Ammon's horn (tissue), 1 donor: Measurements from ENCODE around the gene PRELID3B.

Experiments
- DNase-seq: peaks from one replicate; pipeline ENCODE4 v3.0.0-alpha.2; 2016; ENCODE audit warnings: low spot score

PRELID3B gene

DNA sequence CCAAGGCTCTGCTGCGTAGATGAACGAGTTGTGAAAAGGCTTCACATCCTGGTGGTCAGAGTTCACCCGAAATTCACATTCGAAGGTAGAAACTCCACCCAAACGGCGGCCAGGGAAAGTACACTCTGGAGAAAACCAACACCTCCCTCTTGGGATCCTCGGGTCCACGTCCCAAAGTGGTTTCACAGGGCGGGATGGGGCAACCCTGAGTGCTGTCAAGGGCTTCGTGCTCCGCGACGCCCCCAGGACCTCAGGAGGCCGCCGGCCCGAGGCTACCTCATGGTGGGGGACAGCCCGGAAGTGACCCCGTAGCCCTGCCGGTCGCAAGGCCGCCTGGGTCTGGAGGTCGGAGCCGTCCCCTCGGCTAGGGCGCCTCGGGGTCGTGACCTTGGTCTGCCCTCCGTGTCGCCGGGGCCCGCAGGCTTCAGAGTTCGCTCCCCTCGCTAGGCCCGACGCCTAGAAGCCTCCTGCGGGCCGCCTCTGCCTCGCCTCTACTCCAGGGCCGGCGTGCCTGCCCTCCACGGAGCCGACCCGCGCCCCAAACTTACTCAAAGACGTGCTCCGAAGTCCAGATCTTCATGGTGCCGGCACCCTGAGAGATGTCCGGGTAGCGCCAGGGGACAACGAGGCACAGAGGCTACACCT lies at the start of gene PRELID3B:
Gene PRELID3B (minus strand): TSS at position 636 of the 645 bp plus-strand sequence. CDS start 56 bp downstream, at position 580.
- DNase-seq, result no peak

DNA sequence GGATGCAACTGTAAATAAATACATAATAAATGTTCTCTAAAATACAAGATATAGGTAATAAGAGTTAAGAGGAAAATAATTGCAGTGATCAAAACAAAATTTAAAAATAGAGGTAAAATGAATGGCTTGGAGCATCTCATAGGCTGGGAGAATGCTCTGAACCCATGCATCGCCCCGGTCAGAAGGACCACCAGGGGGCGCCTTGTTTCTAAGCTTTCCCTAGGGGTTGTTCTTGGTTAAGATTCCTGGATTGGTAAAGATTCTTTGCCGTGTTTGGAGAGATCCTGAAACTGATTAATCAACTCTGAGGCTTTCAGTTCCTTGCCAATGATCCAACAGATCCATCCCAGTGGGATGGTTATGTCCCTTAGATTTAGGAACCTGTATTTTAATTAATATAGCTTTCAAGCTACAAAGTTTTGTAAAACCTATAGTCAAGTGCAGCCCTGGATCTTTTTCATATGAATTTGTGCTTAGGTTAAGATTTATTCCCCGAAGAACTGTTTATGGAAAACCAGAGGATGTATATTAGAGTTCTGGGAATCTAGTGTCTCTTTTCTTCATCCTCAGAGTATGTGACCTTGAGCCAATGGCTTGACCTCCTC lies 45.3 kb upstream of the PRELID3B start:
- peak; percentile 68 for DNase-seq

- DNase-seq, result no peak
Observed at GRCh38 chr20:59086923-59087322, 44.3 kb upstream of the PRELID3B start.

GRCh38 chr20:59084041-59084850 lies 41.7 kb upstream of the PRELID3B start:
- DNase-seq, result no peak

- DNase-seq, result no peak
Observed at GRCh38 chr20:59082981-59083380, 40.4 kb upstream of the PRELID3B start.

- no peak for DNase-seq
Observed at GRCh38 chr20:59082077-59082740, 39.6 kb upstream of the PRELID3B start.

DNA sequence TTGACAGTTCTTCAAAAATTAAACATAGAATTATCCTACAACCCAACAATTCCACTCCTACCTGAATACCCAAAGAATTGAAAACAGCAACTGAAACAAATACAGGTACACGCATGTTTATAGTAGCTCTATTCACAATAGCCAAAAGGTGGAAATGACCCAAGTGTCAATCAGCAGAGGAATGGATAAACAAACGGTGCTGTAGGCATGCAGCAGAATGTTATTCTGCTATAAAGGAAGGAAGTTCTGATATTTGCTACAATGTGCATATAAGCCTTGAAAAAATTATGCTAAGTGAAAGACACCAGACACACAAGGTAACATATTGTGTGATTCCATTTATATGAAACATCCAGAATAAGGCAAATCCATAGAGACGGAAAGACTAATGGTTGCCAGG lies 38.5 kb upstream of the PRELID3B start:
- no peak for DNase-seq

DNA sequence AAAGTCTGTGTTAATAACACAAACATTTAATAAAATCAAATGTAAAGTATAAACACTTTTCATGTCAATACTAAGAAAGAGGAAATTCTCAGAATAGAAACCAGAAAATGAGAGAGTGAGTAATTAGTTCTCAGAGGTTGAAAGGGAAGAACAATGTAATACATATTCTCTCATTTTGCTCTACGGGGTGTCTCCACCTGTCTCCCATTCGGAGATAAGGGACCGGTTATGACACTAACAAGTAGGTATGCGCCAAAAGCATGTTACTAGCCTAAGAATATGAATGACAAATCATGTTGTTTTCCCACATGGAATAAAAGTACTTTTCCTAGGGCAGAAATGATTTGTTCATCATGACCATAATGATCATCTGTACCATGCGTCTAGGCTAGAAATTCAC lies 35.6 kb upstream of the PRELID3B start:
- DNase-seq, result no peak

GRCh38 chr20:59077705-59078104 lies 35.1 kb upstream of the PRELID3B start:
- no peak for DNase-seq

GRCh38 chr20:59075934-59076508 lies 33.4 kb upstream of the PRELID3B start:
- DNase-seq, result no peak

DNA sequence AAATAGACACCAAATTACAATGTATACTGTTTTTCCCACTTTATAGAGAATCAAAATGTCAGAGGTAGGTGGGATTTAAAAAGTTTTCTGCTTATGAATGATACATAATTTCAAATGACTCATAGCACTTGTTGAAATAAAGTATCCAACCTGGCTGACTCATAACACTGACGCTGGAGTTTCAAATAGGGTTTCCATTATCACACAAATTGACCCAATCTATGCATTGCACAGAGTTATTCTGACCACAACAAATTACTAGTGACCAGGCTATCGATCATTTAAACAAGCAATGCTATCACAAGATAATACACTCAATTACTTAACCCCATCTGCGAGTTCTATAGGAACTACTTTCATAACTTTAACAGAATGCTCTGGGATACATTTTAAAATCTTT lies 31.9 kb upstream of the PRELID3B start:
- no peak for DNase-seq

- no peak for DNase-seq
Observed at GRCh38 chr20:59073582-59073981, 31.0 kb upstream of the PRELID3B start.

- peak; percentile 38 for DNase-seq
Observed at GRCh38 chr20:59071216-59071615, 28.6 kb upstream of the PRELID3B start.

DNA sequence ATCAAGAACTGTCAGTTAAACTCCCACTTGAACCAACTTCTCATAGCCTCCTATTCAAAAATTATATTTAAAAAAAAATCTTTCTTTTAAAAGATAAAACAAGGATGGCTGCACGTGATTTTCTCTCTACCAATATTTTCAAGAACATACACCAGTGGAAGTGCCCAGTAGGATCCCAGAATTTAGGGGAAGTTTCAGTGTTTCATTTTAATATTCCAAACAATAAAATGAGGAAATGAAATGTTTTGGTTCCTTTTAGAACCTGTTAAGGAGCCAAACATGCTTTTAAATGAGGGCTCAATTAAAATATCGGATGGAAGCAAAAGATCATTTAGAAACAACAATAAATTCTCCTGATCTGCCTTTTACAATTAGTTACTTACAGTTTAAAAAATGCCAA lies 26.4 kb upstream of the PRELID3B start:
- no peak for DNase-seq

DNA sequence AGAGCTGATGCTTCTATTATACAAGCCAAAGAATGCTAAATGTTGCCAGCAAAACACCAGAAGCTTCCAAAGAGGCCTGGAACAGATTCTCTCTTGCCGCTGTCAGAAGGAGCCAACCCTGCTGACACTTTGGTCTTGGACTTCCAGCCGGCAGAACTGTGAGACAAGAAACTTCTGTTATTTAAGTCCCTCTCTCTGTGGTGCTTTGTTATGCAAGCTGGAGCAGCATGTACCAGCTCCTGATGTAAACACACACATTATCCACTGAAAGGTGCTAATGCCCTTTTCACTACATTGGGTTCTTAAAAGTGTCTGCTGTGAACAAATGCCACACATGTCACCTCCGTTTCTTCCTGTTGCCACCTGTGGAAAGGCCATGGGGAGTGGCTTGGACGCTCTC lies 25.9 kb upstream of the PRELID3B start:
- no peak for DNase-seq

DNA sequence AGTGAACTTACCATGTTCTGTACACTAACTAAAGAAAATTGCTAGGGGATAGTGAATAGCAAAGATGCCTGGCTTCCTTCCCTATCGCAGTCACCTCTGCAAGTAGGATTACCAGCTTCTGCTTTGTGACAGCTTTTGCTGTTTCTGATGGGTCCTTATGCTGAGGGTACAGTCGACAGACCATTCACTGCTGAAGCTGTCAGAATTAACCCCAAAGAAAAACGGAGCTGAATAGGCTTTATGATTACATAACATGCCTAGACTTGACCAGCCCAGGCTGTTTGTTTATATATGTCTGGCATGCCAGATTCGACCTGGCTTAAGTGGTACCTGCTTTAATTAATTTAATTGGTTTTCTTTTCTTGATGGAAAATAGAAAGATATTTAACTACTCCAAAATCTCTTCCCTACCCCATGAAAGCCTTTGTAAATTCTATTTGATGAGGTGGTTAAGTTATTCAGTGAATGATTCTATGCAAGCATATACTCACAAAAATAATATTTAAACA lies 21.7 kb upstream of the PRELID3B start:
- no peak for DNase-seq

- DNase-seq, result no peak
Observed at GRCh38 chr20:59063358-59064213, 21.0 kb upstream of the PRELID3B start.

DNA sequence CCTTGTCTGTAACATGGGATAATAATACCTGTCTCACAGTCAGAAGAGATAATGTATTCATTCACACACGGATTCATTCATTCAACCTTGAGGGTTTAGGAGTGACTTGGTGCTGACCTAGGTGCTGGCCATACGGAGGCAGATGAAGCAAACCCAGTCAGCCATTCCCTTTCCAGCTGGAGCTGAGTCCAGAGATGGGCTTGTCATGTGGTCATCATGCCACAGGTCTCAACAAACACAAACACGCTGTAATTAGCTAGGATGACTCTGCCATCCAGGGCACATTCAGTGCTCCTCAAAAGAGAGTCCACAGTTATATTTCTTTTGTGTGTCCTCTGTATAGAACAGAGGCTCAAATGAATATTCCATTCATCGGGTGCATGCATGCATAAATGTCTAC lies 19.5 kb upstream of the PRELID3B start:
- DNase-seq, result no peak

DNA sequence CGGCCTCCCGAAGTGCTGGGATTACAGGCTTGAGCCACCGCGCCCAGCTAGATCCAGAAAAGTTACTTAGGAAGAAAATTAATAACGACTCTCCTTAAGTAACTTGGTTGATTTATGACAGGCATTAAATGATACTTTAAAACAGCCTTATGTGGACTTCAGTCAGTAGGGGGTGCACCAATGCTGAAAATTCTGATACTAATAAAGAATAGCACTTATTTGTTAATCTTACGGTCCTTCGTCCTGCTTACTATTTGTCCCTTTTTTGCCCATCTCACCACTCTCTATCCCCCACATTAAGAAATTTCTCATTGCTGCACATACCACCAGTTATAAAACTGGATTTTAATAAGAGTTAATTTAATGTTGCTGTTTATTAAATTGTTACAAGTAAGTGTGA lies 12.7 kb upstream of the PRELID3B start:
- DNase-seq, result no peak

DNA sequence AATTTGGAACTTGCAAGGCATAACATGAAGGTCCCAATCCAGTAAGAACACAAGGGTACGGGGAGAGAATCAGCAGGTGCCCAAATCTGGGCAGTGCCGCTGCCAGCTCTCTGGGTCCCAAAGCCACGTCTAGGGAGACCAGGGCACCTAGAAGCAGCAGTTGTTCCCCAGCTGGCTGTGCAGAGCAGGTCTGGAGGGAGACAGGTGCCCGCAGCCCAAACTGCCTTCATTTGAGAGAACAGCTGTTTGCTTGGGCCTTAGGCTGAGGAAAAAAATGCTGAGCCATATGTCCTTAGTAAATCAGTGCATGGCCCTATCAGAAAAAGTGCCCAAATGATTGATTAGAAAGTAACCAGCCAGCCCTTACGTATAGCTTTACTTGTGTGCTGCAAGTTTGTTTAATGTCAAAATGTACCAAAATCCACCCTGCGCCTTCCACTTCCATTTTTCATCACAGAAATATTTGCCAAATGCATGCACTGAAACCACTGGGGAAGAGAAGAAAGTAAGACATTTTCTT lies 9.1 kb upstream of the PRELID3B start:
- no peak for DNase-seq

DNA sequence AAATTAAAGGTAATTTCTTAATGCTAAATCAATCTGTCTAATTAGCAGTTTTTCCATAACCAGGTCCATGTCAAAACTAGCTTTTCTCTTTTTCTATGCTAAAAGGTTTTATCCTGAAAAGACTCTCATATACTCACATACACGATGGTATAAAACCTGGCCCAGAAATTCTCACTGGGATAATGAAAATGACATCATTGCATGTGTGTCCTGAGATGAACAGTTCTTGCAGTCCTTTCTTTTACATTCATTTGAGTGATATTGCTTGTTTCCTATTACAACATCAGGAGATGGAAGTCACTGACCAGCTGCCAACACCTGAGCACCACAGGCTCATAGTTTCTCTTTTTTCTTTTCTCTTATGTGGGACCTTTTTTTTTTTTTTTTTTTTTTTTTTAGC lies 7.9 kb upstream of the PRELID3B start:
- DNase-seq, result no peak
